Body of pancreas (tissue), 4 donors: Measurements from ENCODE around the gene NELFA. TPM values are rescaled to one million over a fixed set of nuclear protein-coding genes. Genes with fewer than 3 reads are reported as not detected.

Experiments used
- ATAC-seq: fragments of 150-250 bp; one replicate; pipeline ENCODE4 v1.9.1; 2016
- DNase-seq, 4 donors: peaks; one replicate each; pipeline ENCODE4 v3.0.0-alpha.2; 2019
- H3K27ac ChIP-seq, 4 donors: fragments of 200-600 bp; sonication (generic); 1 replicate in 3 of 4; 2 replicates in 1 of 4; pipeline versions ENCODE4 v1.5.1 to v1.6.1; 2016 to 2019; ENCODE audit warnings: mild to moderate bottlenecking in 1 of 4, mixed read lengths in 1 of 4, moderate library complexity in 1 of 4
- H3K27me3 ChIP-seq, 2 donors: fragments of 200-600 bp; sonication (generic); one replicate each; pipeline ENCODE4 v1.6.0; 2016; ENCODE audit warnings: mild to moderate bottlenecking in 1 of 2
- H3K36me3 ChIP-seq, 2 donors: fragments of 200-600 bp; sonication (generic); replicated peaks in 1 of 2; 2 replicates each; pipeline ENCODE4 v1.5.1; 2016; ENCODE audit warnings: low read depth in 2 of 2; ENCODE audit not compliant: insufficient read depth in 1 of 2
- H3K4me1 ChIP-seq: fragments of 200-600 bp; sonication (generic); one replicate; pipeline ENCODE4 v1.6.0; 2016
- H3K4me3 ChIP-seq, 2 donors: fragments of 200-600 bp; sonication (generic); 1 replicate in 1 of 2; 2 replicates in 1 of 2; pipeline ENCODE4 v1.5.1; 2016 to 2019
- H3K9me3 ChIP-seq, 3 donors: fragments of 200-600 bp; sonication (generic); 1 replicate in 2 of 3; 2 replicates in 1 of 3; pipeline ENCODE4 v1.5.1; 2016
- POLR2A ChIP-seq, 3 donors: fragments of 450-650 bp; IDR thresholded peaks; one replicate each; pipeline ENCODE4 v1.6.1; 2016; ENCODE audit warnings: antibody characterized with exemption in 3 of 3, mild to moderate bottlenecking in 2 of 3
- WGBS, 2 donors: methylation state at CpG; one replicate each; pipeline ENCODE4 v1.1.5; 2017; 5-methylcytosine and 5-hydroxymethylcytosine counted together
- intact Hi-C: fragments of 100-400 bp; cut with DNase I; formaldehyde crosslinking; loops from one replicate; pipeline ENCODE4 v1.15.1; 2023
- total RNA-seq, 2 donors: library from RNA; depleted of rRNA; stranded (reverse); fragments of >200 nt; gene quantifications; one replicate each; pipeline ENCODE4 v1.1.0, GENCODE V29; 2016
- TF ChIP-seq, protein P1 (sequence below), 7 experiments: fragments of 450-650 bp in 4 of 7; fragments of 200-600 bp in 3 of 7; sonication (generic) in 3 of 7; IDR thresholded peaks; one replicate each; pipeline ENCODE4 v1.5.1; 2016 to 2019; ENCODE audit warnings: antibody characterized with exemption in 7 of 7

Gene NELFA
- total RNA-seq, 2 donors from 2014 or later = 19.7 to 74.5 TPM

DNA sequence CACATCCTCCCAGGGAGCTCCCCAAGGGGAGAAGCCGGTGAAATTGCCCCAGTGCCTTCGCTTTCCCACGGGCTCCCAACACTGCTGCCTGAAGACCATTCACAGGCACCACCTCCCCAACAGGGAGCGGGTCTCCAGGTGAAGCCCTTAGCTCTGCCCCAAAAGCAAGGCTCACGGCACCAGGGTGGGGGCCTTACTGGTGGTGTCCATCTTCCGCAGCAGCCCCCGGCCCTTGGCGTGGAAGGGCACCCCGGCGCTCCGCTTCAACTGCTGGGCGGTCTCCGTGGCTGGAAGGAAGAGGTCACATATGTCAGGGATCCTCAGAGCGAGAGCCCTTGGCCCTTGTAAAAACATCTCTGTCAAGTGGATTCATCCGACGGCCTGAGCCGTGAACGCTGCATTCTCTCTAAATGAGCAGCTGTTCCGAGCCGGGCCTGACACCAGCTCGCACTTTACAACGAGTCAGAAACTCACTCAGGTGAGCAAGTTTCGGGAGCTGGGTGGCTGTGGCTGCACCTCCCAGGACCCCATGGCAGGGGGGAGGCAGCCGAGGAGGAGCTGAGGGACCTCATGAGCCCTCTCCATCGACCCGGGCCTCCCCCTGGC is 20.9 kb downstream of the NELFA start:
- TF ChIP-seq POLR2A (IDR thresholded peaks at IDR 0.05) = no peak
- TF ChIP-seq, protein P1, sequence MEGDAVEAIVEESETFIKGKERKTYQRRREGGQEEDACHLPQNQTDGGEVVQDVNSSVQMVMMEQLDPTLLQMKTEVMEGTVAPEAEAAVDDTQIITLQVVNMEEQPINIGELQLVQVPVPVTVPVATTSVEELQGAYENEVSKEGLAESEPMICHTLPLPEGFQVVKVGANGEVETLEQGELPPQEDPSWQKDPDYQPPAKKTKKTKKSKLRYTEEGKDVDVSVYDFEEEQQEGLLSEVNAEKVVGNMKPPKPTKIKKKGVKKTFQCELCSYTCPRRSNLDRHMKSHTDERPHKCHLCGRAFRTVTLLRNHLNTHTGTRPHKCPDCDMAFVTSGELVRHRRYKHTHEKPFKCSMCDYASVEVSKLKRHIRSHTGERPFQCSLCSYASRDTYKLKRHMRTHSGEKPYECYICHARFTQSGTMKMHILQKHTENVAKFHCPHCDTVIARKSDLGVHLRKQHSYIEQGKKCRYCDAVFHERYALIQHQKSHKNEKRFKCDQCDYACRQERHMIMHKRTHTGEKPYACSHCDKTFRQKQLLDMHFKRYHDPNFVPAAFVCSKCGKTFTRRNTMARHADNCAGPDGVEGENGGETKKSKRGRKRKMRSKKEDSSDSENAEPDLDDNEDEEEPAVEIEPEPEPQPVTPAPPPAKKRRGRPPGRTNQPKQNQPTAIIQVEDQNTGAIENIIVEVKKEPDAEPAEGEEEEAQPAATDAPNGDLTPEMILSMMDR (IDR thresholded peaks at IDR 0.05) = no peak
- no peak overlapping the region for H3K27ac ChIP-seq
- intact Hi-C loops = no loop called here
- no peak overlapping the region for H3K4me3 ChIP-seq
- H3K27me3 ChIP-seq = no peaks in the 10 kb centered on the region
- H3K4me1 ChIP-seq = no peaks in the 10 kb centered on the region
- 93 to 96% methylated on average over 10 to 24 of the region's 26 CpGs for WGBS, 2 donors
- DNase-seq (no peak), ATAC-seq (no peak)
- peaks cover 9 to 31% of the 10 kb centered on the region in 2 donors for H3K36me3 ChIP-seq
- no peaks in the 10 kb centered on the region for H3K9me3 ChIP-seq

GRCh38 chr4:1987296-1987695 is 21.5 kb downstream of the NELFA start:
- 91 to 100% methylated on average over 4 to 15 of the region's 19 CpGs for WGBS, 2 donors
- no peak for TF ChIP-seq POLR2A (IDR thresholded peaks at IDR 0.05)
- TF ChIP-seq, protein P1 (IDR thresholded peaks at IDR 0.05) = no peak
- no peak for DNase-seq
- no peaks in the 10 kb centered on the region for H3K27me3 ChIP-seq
- peaks cover 9 to 35% of the 10 kb centered on the region in 2 donors for H3K36me3 ChIP-seq
- no peak overlapping the region for H3K4me3 ChIP-seq
- no peaks in the 10 kb centered on the region for H3K4me1 ChIP-seq
- H3K27ac ChIP-seq = no peak overlapping the region
- intact Hi-C loops = no loop called here
- ATAC-seq = no peak
- no peaks in the 10 kb centered on the region for H3K9me3 ChIP-seq

DNA sequence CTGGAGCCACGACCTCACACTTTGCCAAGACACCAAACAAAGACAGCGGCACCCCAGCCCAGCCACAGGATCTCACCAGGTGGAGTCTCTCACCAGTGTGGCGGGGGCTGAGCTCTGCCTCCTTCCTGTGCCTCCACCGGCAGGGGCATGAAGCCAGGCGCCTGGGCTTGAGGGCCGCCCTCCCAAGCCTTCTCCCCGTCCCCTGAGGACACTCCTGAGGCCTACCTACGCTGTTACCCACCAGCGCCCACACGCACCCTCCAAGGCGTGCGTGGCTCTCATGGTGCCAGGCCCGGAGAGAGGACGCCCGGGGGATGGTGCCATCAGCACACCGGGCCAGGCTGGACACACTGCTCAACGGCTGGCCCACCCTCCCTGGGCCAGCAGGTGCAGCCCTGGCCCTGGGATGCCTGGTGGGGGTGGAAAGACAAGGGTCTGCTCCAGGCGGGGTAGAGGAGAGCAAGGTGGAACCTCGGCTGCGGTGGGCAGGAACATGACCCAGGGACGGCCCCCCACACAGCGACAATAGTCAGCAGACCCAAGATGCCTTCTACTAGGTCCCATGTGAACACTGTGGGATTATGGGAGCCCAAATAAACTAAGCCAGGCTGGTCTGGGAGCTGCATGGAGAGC is 22.1 kb downstream of the NELFA start:
- DNase-seq (no peak), ATAC-seq (no peak)
- no peak overlapping the region for H3K4me3 ChIP-seq
- no peaks in the 10 kb centered on the region for H3K27me3 ChIP-seq
- 90 to 93% methylated on average over 7 to 21 of the region's 22 CpGs for WGBS, 2 donors
- no peak overlapping the region for H3K27ac ChIP-seq
- H3K9me3 ChIP-seq = no peaks in the 10 kb centered on the region
- TF ChIP-seq POLR2A (IDR thresholded peaks at IDR 0.05) = no peak
- TF ChIP-seq, protein P1 (IDR thresholded peaks at IDR 0.05) = no peak
- H3K36me3 ChIP-seq = peaks cover 9 to 35% of the 10 kb centered on the region in 2 donors
- intact Hi-C loops = no loop called here
- no peaks in the 10 kb centered on the region for H3K4me1 ChIP-seq

DNA sequence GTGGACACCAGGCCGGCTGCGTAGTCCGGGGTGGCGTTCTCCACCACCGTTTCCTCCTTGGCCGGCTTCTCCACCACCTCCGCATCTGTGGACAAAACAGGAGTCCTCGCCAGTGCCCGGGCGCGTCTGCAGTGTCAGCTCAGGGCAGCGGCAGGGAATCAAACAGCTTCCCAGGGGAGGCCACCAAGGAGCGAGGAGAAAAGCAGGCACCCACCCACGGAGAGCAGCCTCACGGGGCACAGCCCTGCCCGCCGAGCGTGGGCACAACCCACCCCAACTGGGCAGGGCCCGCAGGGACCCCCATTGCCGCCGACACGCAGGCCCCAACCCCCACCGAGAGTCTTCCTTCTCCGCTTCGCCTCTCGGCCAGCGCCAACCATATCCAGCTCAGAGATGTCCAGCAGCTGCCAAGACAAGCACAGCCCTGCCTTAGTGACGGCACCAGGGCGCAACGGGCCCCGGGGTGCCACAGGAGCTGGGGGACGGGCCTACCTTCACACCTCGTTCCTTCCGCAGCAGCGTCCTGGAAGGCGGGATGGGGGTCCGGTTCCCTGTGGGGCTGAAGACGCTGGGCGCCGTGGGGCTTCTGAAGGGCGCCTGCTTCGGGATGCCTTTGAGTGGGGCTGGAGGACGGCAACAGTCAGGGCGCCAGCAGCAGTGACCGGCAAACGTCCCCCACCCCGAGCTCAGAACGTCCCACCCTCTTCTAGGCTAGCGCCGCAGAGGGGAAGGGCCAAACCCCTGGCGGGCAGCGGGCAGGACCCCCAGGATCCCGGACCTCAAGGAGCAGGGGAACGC is 22.8 kb downstream of the NELFA start:
- no peaks in the 10 kb centered on the region for H3K9me3 ChIP-seq
- no peak overlapping the region for H3K4me3 ChIP-seq
- TF ChIP-seq, protein P1 (IDR thresholded peaks at IDR 0.05) = no peak
- no peak for TF ChIP-seq POLR2A (IDR thresholded peaks at IDR 0.05)
- no peaks in the 10 kb centered on the region for H3K27me3 ChIP-seq
- DNase-seq = no peak
- H3K36me3 ChIP-seq = peaks cover 9 to 36% of the 10 kb centered on the region in 2 donors
- no peaks in the 10 kb centered on the region for H3K4me1 ChIP-seq
- 91 to 93% methylated on average over 32 to 51 of the region's 54 CpGs for WGBS, 2 donors
- intact Hi-C loops = no loop called here
- H3K27ac ChIP-seq = no peak overlapping the region
- ATAC-seq = no peak
